Neuronal stem cell (in vitro differentiated cells): ENCODE data around the gene FAM53A. TPM values are rescaled to one million over a fixed set of nuclear protein-coding genes. Genes with fewer than 3 reads are reported as not detected.

Source experiments
- DNase-seq: peaks from one replicate; pipeline ENCODE4 v3.0.0-alpha.2; 2013; ENCODE audit warnings: low spot score
- H2AFZ ChIP-seq: one replicate; pipeline ENCODE4 v1.6.1; 2013; ENCODE audit warnings: mild to moderate bottlenecking, low read length, inconsistent platforms
- H2AK5ac ChIP-seq: 2 replicates; pipeline ENCODE4 v1.6.1; 2013; ENCODE audit warnings: low read depth, mild to moderate bottlenecking, inconsistent platforms, low read length, moderate library complexity, mixed read lengths
- H2BK120ac ChIP-seq: 2 replicates; pipeline ENCODE4 v1.6.1; 2013; ENCODE audit warnings: low read depth, mild to moderate bottlenecking, inconsistent platforms, low read length, moderate library complexity, mixed read lengths
- H2BK12ac ChIP-seq: one replicate; pipeline ENCODE4 v1.6.1; 2013; ENCODE audit warnings: low read length, inconsistent platforms
- H2BK15ac ChIP-seq: 2 replicates; pipeline ENCODE4 v1.6.1; 2013; ENCODE audit warnings: mild to moderate bottlenecking, low read length, inconsistent platforms, mixed read lengths
- H2BK5ac ChIP-seq: one replicate; pipeline ENCODE4 v1.6.1; 2013; ENCODE audit warnings: inconsistent platforms, mild to moderate bottlenecking, low read length, moderate library complexity
- H3K14ac ChIP-seq: one replicate; pipeline ENCODE4 v1.6.1; 2013; ENCODE audit warnings: low read length, inconsistent platforms
- H3K18ac ChIP-seq: 2 replicates; pipeline ENCODE4 v1.6.1; 2013; ENCODE audit warnings: low read length, inconsistent platforms
- H3K23ac ChIP-seq: 2 replicates; pipeline ENCODE4 v1.6.1; 2013; ENCODE audit warnings: low read depth, mild to moderate bottlenecking, mixed read lengths, low read length, inconsistent platforms; ENCODE audit not compliant: poor library complexity
- H3K27ac ChIP-seq: replicated peaks from 3 replicates; pipeline ENCODE4 v1.5.1; 2013; ENCODE audit warnings: low read length, inconsistent platforms
- H3K27me3 ChIP-seq, 3 experiments: 2 replicates each; pipeline ENCODE4 v1.6.1; 2013; ENCODE audit warnings: low read length in 3 of 3, mild to moderate bottlenecking in 2 of 3, inconsistent platforms in 1 of 3, low read depth in 1 of 3, mixed read lengths in 1 of 3, moderate library complexity in 1 of 3; ENCODE audit not compliant: control insufficient read depth in 3 of 3, insufficient read depth in 3 of 3
- H3K36me3 ChIP-seq, 2 donors: replicated peaks in 1 of 2; 2 replicates each; pipeline ENCODE4 v1.6.1; 2013; ENCODE audit warnings: low read length in 2 of 2; ENCODE audit not compliant: control insufficient read depth in 2 of 2, insufficient read depth in 2 of 2
- H3K4ac ChIP-seq: 2 replicates; pipeline ENCODE4 v1.6.1; 2013; ENCODE audit warnings: inconsistent platforms, mild to moderate bottlenecking, low read length, moderate library complexity
- H3K4me1 ChIP-seq, 2 donors: 1 replicate in 1 of 2; 2 replicates in 1 of 2; pipeline ENCODE4 v1.6.1; 2013; ENCODE audit warnings: low read length in 2 of 2, low read depth in 1 of 2; ENCODE audit not compliant: control insufficient read depth in 2 of 2, insufficient read depth in 1 of 2
- H3K4me2 ChIP-seq: one replicate; pipeline ENCODE4 v1.6.1; 2013; ENCODE audit warnings: mild to moderate bottlenecking, low read length, inconsistent platforms; ENCODE audit not compliant: insufficient read depth, poor library complexity, severe bottlenecking
- H3K4me3 ChIP-seq, 2 donors: 2 replicates each; pipeline ENCODE4 v1.5.1; 2013; ENCODE audit warnings: low read length in 2 of 2, mild to moderate bottlenecking in 2 of 2, inconsistent platforms in 1 of 2, moderate library complexity in 1 of 2
- H3K79me1 ChIP-seq: one replicate; pipeline ENCODE4 v1.6.1; 2013; ENCODE audit warnings: low read depth, mild to moderate bottlenecking, inconsistent platforms, low read length, moderate library complexity
- H3K9ac ChIP-seq: one replicate; pipeline ENCODE4 v1.6.1; 2013; ENCODE audit warnings: mild to moderate bottlenecking, low read depth, low read length, inconsistent platforms; ENCODE audit not compliant: poor library complexity
- H3K9me3 ChIP-seq, 2 donors: replicated peaks in 1 of 2; 2 replicates each; pipeline versions ENCODE3 to v1.6.1; 2013; ENCODE audit warnings: low read length in 2 of 2, mild to moderate bottlenecking in 2 of 2, inconsistent platforms in 1 of 2, low read depth in 1 of 2, mixed read lengths in 1 of 2, moderate library complexity in 1 of 2; ENCODE audit not compliant: control insufficient read depth in 2 of 2, insufficient read depth in 1 of 2
- H4K8ac ChIP-seq: one replicate; pipeline ENCODE4 v1.6.1; 2013; ENCODE audit warnings: low read depth, mild to moderate bottlenecking, inconsistent platforms, low read length, moderate library complexity
- H4K91ac ChIP-seq: one replicate; pipeline ENCODE4 v1.6.1; 2013; ENCODE audit warnings: low read length, low read depth, mild to moderate bottlenecking, inconsistent platforms; ENCODE audit not compliant: poor library complexity
- WGBS, 2 donors: extraction: QIAGEN DNeasy Blood & Tissue Kit; methylation state at CpG; one replicate each; pipeline ENCODE4 v1.1.7; 2013; ENCODE audit warnings: missing lambda C conversion rate in 2 of 2, mixed read lengths in 1 of 2; ENCODE audit not compliant: insufficient read length in 2 of 2, insufficient replicate concordance in 1 of 2; ENCODE audit errors: extremely low coverage in 2 of 2; 5-methylcytosine and 5-hydroxymethylcytosine counted together
- polyA plus RNA-seq, 2 experiments: library from polyadenylated mRNA; stranded (reverse); fragments of 200-250 nt; gene quantifications; one replicate each; pipeline ENCODE4 v1.2.3, GENCODE V29; 2013

Gene FAM53A
- polyA plus RNA-seq (2013, experiment 1 of 2), result 2.0 TPM
- 1.3 TPM for polyA plus RNA-seq (2013, experiment 2 of 2)

- Histone ChIP-seq H3K4me2 (peak within 1 kb of the TSS; percentile 85), H3K14ac (peak within 1 kb of the TSS; percentile 90), H2BK120ac (no peak within 1 kb of the TSS), H3K4ac (peak within 1 kb of the TSS; percentile 77), H3K79me1 (peaks cover 3% of the 10 kb centered on the region), H2AK5ac (peak within 1 kb of the TSS; percentile 97), H3K27ac (no peak within 1 kb of the TSS), H2AFZ (peak within 1 kb of the TSS; percentile 94), H3K4me1 (peaks cover 0 to 2% of the 10 kb centered on the region in 2 donors), H3K18ac (peak within 1 kb of the TSS; percentile 93), H2BK12ac (peak within 1 kb of the TSS; percentile 59), H3K36me3 (no peaks in the 10 kb centered on the region), H3K9ac (peak within 1 kb of the TSS; percentile 91), H3K23ac (peak within 1 kb of the TSS; percentile 94), H3K27me3 (peaks cover 0 to 17% (median 14%) of the 10 kb centered on the region in 3 experiments), H2BK15ac (peak within 1 kb of the TSS; percentile 81), H4K91ac (no peak within 1 kb of the TSS), H3K9me3 (peaks cover 1 to 3% of the 10 kb centered on the region in 2 donors), H2BK5ac (peak within 1 kb of the TSS; percentile 75), H3K4me3 (peak within 1 kb of the TSS; percentile 46 to 79), H4K8ac (peak within 1 kb of the TSS; percentile 43)
- peak; percentile 85 for DNase-seq
- WGBS, 2 donors, result no CpG with 5 or more reads among the region's 118 CpGs
Measured at GRCh38 chr4:1683736-1684505, at the start of gene FAM53A. TSS of gene FAM53A (minus strand) at chr4:1684313. CDS start at chr4:1668741, 15,572 bp downstream.

DNA sequence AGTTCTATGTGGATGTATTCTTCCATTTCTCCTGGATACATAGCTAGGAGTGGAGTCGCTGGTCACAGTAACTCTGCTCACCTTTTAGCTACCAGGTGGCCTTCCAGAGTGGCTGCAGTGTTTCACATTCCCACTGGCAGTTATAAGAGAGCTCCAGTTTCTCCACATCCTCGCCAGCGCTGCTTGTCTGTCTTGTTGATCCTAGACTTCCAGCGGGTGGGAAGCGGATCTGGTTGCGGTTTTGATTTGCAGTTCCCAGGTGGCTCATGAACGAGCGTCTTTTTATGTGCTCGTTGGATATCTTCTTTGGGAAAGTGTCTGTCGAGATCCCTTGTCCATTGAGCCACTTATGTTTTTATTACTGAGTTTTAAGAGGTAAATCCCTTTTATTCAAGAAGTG is 48.8 kb upstream of the FAM53A start:
- Histone ChIP-seq H2AFZ (no peak overlapping the region), H3K4ac (no peak overlapping the region), H3K9me3 (peaks cover 18% of the 10 kb centered on the region in 2 donors), H4K8ac (no peak overlapping the region), H2BK12ac (no peak overlapping the region), H4K91ac (no peak overlapping the region), H3K79me1 (peaks cover 17% of the 10 kb centered on the region), H3K9ac (peak overlapping the region; percentile 32), H3K14ac (no peak overlapping the region), H3K27ac (no peak overlapping the region), H3K18ac (no peak overlapping the region), H3K4me1 (no peaks in the 10 kb centered on the region), H2BK120ac (no peak overlapping the region), H2BK15ac (no peak overlapping the region), H3K23ac (no peak overlapping the region), H2AK5ac (no peak overlapping the region), H3K27me3 (no peaks in the 10 kb centered on the region), H2BK5ac (no peak overlapping the region), H3K36me3 (peaks cover 82 to 98% of the 10 kb centered on the region in 2 donors), H3K4me3 (no peak overlapping the region), H3K4me2 (no peak overlapping the region)
- no peak for DNase-seq
- no CpG with 5 or more reads among the region's 10 CpGs for WGBS, 2 donors

GRCh38 chr4:1731180-1731579 is 47.1 kb upstream of the FAM53A start:
- no peak overlapping the region for H3K4ac ChIP-seq
- no peak for DNase-seq
- peak overlapping the region; percentile 57 for H4K8ac ChIP-seq
- no peak overlapping the region for H2BK12ac ChIP-seq
- H3K4me3 ChIP-seq, result no peak overlapping the region
- WGBS, 2 donors, result no CpG with 5 or more reads among the region's 10 CpGs
- peak overlapping the region; percentile 69 for H3K23ac ChIP-seq
- H3K79me1 ChIP-seq, result peaks cover 22% of the 10 kb centered on the region
- H3K36me3 ChIP-seq, result peaks cover 80 to 98% of the 10 kb centered on the region in 2 donors
- H3K14ac ChIP-seq, result no peak overlapping the region
- peak overlapping the region; percentile 56 for H3K9ac ChIP-seq
- no peak overlapping the region for H3K4me2 ChIP-seq
- no peak overlapping the region for H2BK5ac ChIP-seq
- peaks cover under 1 to 4% of the 10 kb centered on the region in 2 donors for H3K9me3 ChIP-seq
- no peak overlapping the region for H2BK120ac ChIP-seq
- H2AFZ ChIP-seq, result no peak overlapping the region
- H2AK5ac ChIP-seq, result no peak overlapping the region
- H2BK15ac ChIP-seq, result no peak overlapping the region
- no peak overlapping the region for H4K91ac ChIP-seq
- peaks cover 0 to 2% of the 10 kb centered on the region in 2 donors for H3K4me1 ChIP-seq
- H3K27me3 ChIP-seq, result no peaks in the 10 kb centered on the region
- no peak overlapping the region for H3K18ac ChIP-seq
- H3K27ac ChIP-seq, result no peak overlapping the region

DNA sequence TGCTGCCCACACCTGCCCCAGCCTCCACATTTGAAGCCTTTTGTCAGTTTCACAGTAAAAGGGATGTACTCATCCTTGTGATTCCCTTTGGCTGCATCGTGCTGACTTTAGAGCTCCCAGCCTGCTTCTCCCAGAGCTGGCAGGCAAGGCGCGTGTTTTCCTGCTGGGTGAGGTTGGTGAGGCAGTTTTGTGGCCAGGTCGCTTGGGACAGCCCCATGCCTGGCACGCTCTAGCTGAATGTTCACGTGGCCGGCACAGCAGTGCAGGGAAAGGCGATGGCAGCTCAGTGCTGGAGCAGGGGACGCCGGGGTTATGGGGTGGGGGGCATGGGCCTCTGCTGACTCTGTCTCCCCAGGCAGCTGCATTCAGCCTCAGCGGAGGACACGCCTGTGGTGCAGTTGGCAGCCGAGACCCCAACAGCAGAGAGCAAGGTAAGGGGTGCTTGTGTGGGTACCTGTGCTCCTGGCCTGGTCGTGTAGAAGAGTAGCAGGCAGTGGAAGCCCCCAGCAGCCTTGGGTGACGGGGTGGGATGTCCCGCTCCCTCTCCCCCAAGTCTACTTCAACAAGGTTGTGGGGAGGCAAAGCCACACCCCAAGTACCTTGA is 46.5 kb upstream of the FAM53A start:
- no CpG with 5 or more reads among the region's 16 CpGs for WGBS, 2 donors
- Histone ChIP-seq H3K36me3 (peaks cover 79 to 98% of the 10 kb centered on the region in 2 donors), H3K4me3 (no peak overlapping the region), H3K27me3 (no peaks in the 10 kb centered on the region), H3K27ac (no peak overlapping the region), H3K4me2 (no peak overlapping the region), H3K14ac (no peak overlapping the region), H4K8ac (peak overlapping the region; percentile 57), H2BK15ac (no peak overlapping the region), H3K9ac (peak overlapping the region; percentile 56), H2AFZ (no peak overlapping the region), H4K91ac (no peak overlapping the region), H3K79me1 (peaks cover 22% of the 10 kb centered on the region), H2BK120ac (no peak overlapping the region), H3K18ac (peak overlapping the region; percentile 46), H2AK5ac (no peak overlapping the region), H2BK12ac (peak overlapping the region; percentile 17), H3K9me3 (peaks cover 0 to 2% of the 10 kb centered on the region in 2 donors), H2BK5ac (no peak overlapping the region), H3K4ac (no peak overlapping the region), H3K4me1 (peaks cover 0 to 5% of the 10 kb centered on the region in 2 donors), H3K23ac (peak overlapping the region; percentile 69)
- no peak for DNase-seq
